GM12878 (cell line): Measurements from ENCODE around the gene MYB. TPM values are rescaled to one million over a fixed set of nuclear protein-coding genes. Genes with fewer than 3 reads are reported as not detected.

ENCODE experiments used
- ATAC-seq: fragments of 200-7000 bp; cut with Tn5 transposase; 3 replicates; pipeline ENCODE4 v1.9.1; 2020; ENCODE audit warnings: mild to moderate bottlenecking, moderate library complexity
- BruUV-seq: library from RNA; stranded (reverse); fragments of 400-500 nt; replicated peaks from 2 replicates; lab custom pipeline; 2021; lab: Mats Ljungman, UMichigan
- CTCF ChIA-PET: fragments of 300-600 bp; sonication (Branson Sonifier 250); formaldehyde crosslinking; extraction: SDS; loops from one replicate; lab custom pipeline; 2021; ENCODE audit warnings: inconsistent platforms; lab: Yijun Ruan, JAX
- POLR2A ChIA-PET: fragments of 350-600 bp; formaldehyde crosslinking; extraction: SDS; loops from one replicate; lab custom pipeline; 2021; ENCODE audit warnings: inconsistent platforms; lab: Charles Lee
- RAD21 ChIA-PET: fragments of 300-600 bp; sonication (Branson Sonifier 250); formaldehyde crosslinking; loops from one replicate; lab custom pipeline; 2023; ENCODE audit warnings: antibody characterized with exemption; ENCODE audit not compliant: unreplicated experiment; lab: Charles Lee
- SMC1A ChIA-PET: fragments of 300-600 bp; sonication (Branson Sonifier 250); formaldehyde crosslinking; loops from one replicate; lab custom pipeline; 2023; ENCODE audit not compliant: unreplicated experiment, uncharacterized antibody; lab: Charles Lee
- DNase-seq: peaks from one replicate; pipeline ENCODE4 v3.0.0-alpha.2; 2011; ENCODE audit warnings: low read depth, low spot score
- FAIRE-seq: peaks from 3 replicates; lab custom pipeline; 2011; peaks lifted over from hg19 to GRCh38; lab: Jason Lieb, UNC
- H2AFZ ChIP-seq: 2 replicates; pipeline ENCODE4 v1.6.0; 2011; ENCODE audit warnings: low read depth, low read length, control low read depth; ENCODE audit not compliant: control insufficient read depth
- H3K27ac ChIP-seq: 2 replicates; pipeline ENCODE4 v1.5.1; 2011; ENCODE audit warnings: control low read depth; ENCODE audit not compliant: control insufficient read depth, insufficient read depth
- H3K27me3 ChIP-seq, 2 experiments: replicated peaks in 1 of 2; 2 replicates each; pipeline versions ENCODE4 v1.6.0 to v1.6.1; 2011; ENCODE audit warnings: low read length in 1 of 2; ENCODE audit not compliant: control insufficient read depth in 2 of 2, insufficient read depth in 2 of 2
- H3K36me3 ChIP-seq, 2 experiments: 2 replicates each; pipeline ENCODE4 v1.5.1; 2011; ENCODE audit warnings: low read length in 1 of 2; ENCODE audit not compliant: control insufficient read depth in 2 of 2, insufficient read depth in 2 of 2
- H3K4me1 ChIP-seq: 2 replicates; pipeline ENCODE4 v1.6.1; 2011; ENCODE audit warnings: mild to moderate bottlenecking, low read length, moderate library complexity, mixed read lengths; ENCODE audit not compliant: control insufficient read depth, insufficient read depth
- H3K4me2 ChIP-seq: 2 replicates; pipeline ENCODE4 v1.6.0; 2011; ENCODE audit warnings: control low read depth; ENCODE audit not compliant: control insufficient read depth, insufficient read depth
- H3K4me3 ChIP-seq: fragments of 200-600 bp; sonication (generic); 2 replicates; pipeline ENCODE4 v1.5.1; 2016
- H3K79me2 ChIP-seq: 2 replicates; pipeline ENCODE4 v1.6.0; 2011; ENCODE audit warnings: low read length; ENCODE audit not compliant: control insufficient read depth, insufficient read depth
- H3K9ac ChIP-seq: 2 replicates; pipeline ENCODE4 v1.8.0; 2011; ENCODE audit warnings: low read length, control low read depth, mixed read lengths; ENCODE audit not compliant: control insufficient read depth, insufficient read depth
- H3K9me3 ChIP-seq: replicated peaks from 3 replicates; pipeline ENCODE4 v1.5.1; 2011; ENCODE audit warnings: mild to moderate bottlenecking, low read length; ENCODE audit not compliant: control insufficient read depth, insufficient read depth
- H4K20me1 ChIP-seq: 2 replicates; pipeline ENCODE4 v1.6.0; 2011; ENCODE audit not compliant: control insufficient read depth, insufficient read depth
- ATF7 ChIP-seq: fragments of 450-650 bp; IDR thresholded peaks from 2 replicates; pipeline ENCODE4 v1.6.1; 2016; ENCODE audit warnings: low read depth, mild to moderate bottlenecking
- CUX1 ChIP-seq: IDR thresholded peaks from 2 replicates; pipeline ENCODE4 v1.6.1; 2012; ENCODE audit warnings: improper control_type of control experiment, low read depth, low read length; ENCODE audit not compliant: insufficient replicate concordance
- ESRRA ChIP-seq: IDR thresholded peaks from 2 replicates; pipeline ENCODE4 v1.6.1; 2012; ENCODE audit warnings: mild to moderate bottlenecking, low read length, improper control_type of control experiment
- KLF5 ChIP-seq: fragments of 450-650 bp; IDR thresholded peaks from 2 replicates; pipeline ENCODE4 v1.6.1; 2014; ENCODE audit warnings: mild to moderate bottlenecking; ENCODE audit not compliant: partially characterized antibody
- NRF1 ChIP-seq: conservative IDR thresholded peaks from 2 replicates; pipeline ENCODE4 v1.6.1; 2011; ENCODE audit warnings: mild to moderate bottlenecking, low read depth, low read length, improper control_type of control experiment
- RB1 ChIP-seq: fragments of 450-650 bp; formaldehyde crosslinking; IDR thresholded peaks from 2 replicates; pipeline ENCODE4 v1.6.1; 2017; ENCODE audit warnings: mild to moderate bottlenecking, borderline replicate concordance
- SMAD1 ChIP-seq: fragments of 450-650 bp; IDR thresholded peaks from 2 replicates; pipeline ENCODE4 v1.6.1; 2018; ENCODE audit warnings: mild to moderate bottlenecking, low read depth; ENCODE audit not compliant: partially characterized antibody
- TARDBP ChIP-seq: IDR thresholded peaks from 2 replicates; pipeline ENCODE4 v1.6.1; 2016; ENCODE audit warnings: borderline replicate concordance
- ZSCAN29 ChIP-seq: fragments of 450-650 bp; IDR thresholded peaks from 2 replicates; pipeline ENCODE4 v1.6.1; 2017; ENCODE audit warnings: mild to moderate bottlenecking, moderate library complexity
- WGBS: methylation state at CpG from one replicate; pipeline ENCODE4 v1.1.6; 2016; ENCODE audit warnings: low lambda C conversion rate; ENCODE audit not compliant: insufficient replicate concordance, insufficient coverage; ENCODE audit errors: missing lambda C conversion rate; 5-methylcytosine and 5-hydroxymethylcytosine counted together
- in situ Hi-C: fragments of 300-500 bp; cut with MboI; formaldehyde crosslinking; loops from 9 replicates; pipeline ENCODE4 v1.14.3; 2018; ENCODE audit warnings: mixed read lengths
- intact Hi-C: fragments of 100-400 bp; cut with micrococcal nuclease; formaldehyde crosslinking; loops from one replicate; pipeline ENCODE4 v1.14.2; 2022; ENCODE audit not compliant: unreplicated experiment
- polyA plus RNA-seq, 11 experiments: library from polyadenylated mRNA; depleted of rRNA in 4 of 11; unstranded in 6 of 11; stranded (reverse) in 5 of 11; fragments of >200 nt; fragmentation: Nextera tagmentation in 4 of 11; fragmentation: Illumina TruSeq in 1 of 11; extraction: Ambion mirVana in 4 of 11; extraction: Trizol in 1 of 11; gene quantifications; 1 replicate in 1 of 11; 2 replicates in 10 of 11; pipeline versions ENCODE4 v1.2.1 to v1.2.3, GENCODE V29; 2011 to 2016; ENCODE audit warnings: inconsistent platforms in 2 of 11, missing spikeins in 2 of 11, low read depth in 1 of 11
- total RNA-seq, 4 experiments: library from RNA; depleted of rRNA in 3 of 4; stranded (reverse); fragments of >200 nt in 3 of 4; fragmentation: Illumina TruSeq in 1 of 4; extraction: Trizol in 1 of 4; gene quantifications; 2 replicates each; pipeline versions ENCODE4 v1.2.1 to v1.2.3, GENCODE V29; 2013 to 2021

The MYB gene
- total and polyA plus RNA-seq, 10 of the 15 experiments (the other 5 are each of a cell fraction or from before 2014, with no cell fraction given), result 7.0 to 29.8 (median 21.5) TPM

GRCh38 chr6:135204951-135205350, 23.8 kb downstream of the MYB start:
- 96% methylated on average over 4 of the region's 4 CpGs for WGBS
- H3K9ac ChIP-seq, result no peak overlapping the region
- ATAC-seq (no peak), DNase-seq (no peak), FAIRE-seq (no peak)
- ChIA-PET SMC1A (interaction anchor here (1.3 to 2.4 kb wide), 3 partner anchors 10 to 183 kb away, joined by 3 to 9 read pairs (median 3); no protein-coding TSS in a partner anchor), RAD21 (no interaction called here), CTCF (interaction anchor here (0.6 to 1.8 kb wide), 3 partner anchors 8 to 259 kb away, joined by 3 to 5 read pairs (median 3); no protein-coding TSS in a partner anchor), POLR2A (no interaction called here)
- H3K79me2 ChIP-seq, result no peaks in the 10 kb centered on the region
- peaks cover 7 to 27% of the 10 kb centered on the region in 2 experiments for H3K36me3 ChIP-seq
- no peaks in the 10 kb centered on the region for H3K9me3 ChIP-seq
- H3K4me2 ChIP-seq, result no peak overlapping the region
- H3K27ac ChIP-seq, result no peak overlapping the region
- no TSS peak for BruUV-seq
- H3K4me3 ChIP-seq, result no peak overlapping the region
- intact Hi-C loops (no loop called here), in situ Hi-C loops (no loop called here)
- no peaks in the 10 kb centered on the region for H3K4me1 ChIP-seq
- H2AFZ ChIP-seq, result no peak overlapping the region
- no peak for TF ChIP-seq RB1
- no peak for TF ChIP-seq TARDBP
- TF ChIP-seq ATF7, result no peak
- TF ChIP-seq SMAD1, result no peak
- no peak for TF ChIP-seq ZSCAN29
- no peak for TF ChIP-seq ESRRA
- no peak for TF ChIP-seq NRF1
- TF ChIP-seq KLF5, result no peak
- no peak for TF ChIP-seq CUX1
- TF ChIP-seq, all 136 proteins: peak for 0
- H3K27me3 ChIP-seq, result no peaks in the 10 kb centered on the region
- H4K20me1 ChIP-seq, result no peaks in the 10 kb centered on the region
